Activated CD4-positive, alpha-beta T cell treated with anti-CD3 and anti-CD28 coated beads, Interleukin-2, amount 50 U/mL, for 48 hours (primary cell): ENCODE measurements around the gene SPIN1.

Experiments
- DNase-seq, 2 experiments: peaks; one replicate each; pipeline ENCODE4 v3.0.0-alpha.2; 2020

SPIN1 gene

DNA sequence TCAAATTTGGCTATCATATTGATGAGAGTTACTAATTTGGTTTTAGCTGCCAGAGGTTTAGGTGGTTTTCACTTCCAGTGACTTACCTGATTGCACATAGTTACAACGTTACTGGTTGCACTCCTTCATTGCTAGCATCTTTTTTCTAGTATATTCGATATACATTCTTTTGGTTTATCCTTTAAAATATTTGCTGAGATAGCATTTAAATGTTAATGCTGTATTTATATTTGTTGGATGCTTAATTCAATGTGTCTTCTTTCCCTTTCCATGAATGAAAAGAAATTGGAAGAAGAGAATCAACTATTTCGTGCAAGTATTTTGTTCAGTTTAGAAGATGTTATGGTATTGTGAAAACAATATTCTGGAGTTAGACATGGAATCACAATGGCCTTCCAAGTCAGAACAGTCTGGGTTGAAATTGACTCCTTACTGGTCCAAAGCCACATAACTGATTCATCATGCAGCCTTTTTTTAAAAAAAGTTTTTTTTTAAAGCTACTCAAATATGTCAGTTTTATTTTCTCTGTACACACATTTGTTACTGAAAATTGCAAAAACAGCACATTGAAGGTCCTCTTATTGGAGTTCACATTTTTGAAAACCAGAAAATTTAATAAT is 2.2 kb downstream of the SPIN1 start:
- no peak for DNase-seq

DNA sequence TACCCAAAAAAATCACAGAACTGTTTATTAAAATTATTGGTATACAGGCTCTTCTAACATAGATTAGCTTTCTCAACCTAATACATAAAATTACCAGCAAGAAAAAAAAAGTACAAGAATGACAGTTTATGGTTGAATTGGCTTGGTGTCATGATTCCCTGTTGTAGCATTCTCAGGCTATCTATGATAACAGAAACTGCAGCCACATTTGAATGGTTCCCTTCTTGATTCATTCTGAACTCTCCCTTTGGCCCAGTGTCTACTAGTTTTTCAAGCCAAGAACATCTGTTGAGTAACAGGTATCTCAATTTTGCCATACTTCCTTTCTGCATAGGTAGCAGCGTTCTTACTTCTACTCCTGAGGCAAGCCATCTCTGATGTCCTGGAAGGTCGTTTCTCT is 3.0 kb downstream of the SPIN1 start:
- DNase-seq, result no peak

DNA sequence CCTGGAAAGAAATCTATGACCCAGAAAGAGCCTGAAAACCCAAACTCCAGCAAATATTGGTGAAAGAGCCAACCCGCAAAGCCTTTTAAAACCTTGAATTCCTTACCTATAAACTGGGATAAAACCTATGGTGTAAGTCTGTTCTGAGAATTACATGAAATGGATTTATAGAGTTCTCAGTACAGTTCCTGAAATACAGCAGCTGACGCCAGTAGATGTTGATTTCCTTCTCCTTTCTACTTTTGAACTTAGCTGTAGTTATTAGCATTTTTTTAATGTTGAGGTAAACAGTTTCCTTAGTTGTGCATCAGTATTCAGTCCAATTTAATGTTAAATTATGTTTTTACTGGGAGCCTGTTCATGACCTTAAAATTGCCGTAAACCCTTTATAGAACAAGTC is 3.7 kb downstream of the SPIN1 start:
- no peak for DNase-seq

DNA sequence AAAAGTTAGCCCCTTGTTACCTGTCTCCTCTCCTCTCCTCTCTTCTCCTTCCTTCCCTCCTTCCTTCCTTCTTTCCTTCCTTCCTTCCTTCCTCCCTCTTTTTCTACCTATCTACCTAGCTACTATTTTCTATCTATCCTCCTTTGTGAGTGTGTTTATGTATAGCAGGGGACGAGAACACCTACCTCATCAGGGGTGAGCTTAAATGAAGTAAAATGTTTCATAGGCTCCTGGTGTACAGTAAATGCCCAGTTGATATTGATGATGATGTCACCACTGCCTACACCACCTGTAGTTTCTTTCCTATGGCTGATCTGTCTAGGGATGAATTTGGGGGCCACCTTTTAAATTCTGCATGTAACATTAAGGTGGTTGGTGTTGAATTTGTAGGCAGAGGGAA is 4.3 kb downstream of the SPIN1 start:
- DNase-seq, result no peak

DNA sequence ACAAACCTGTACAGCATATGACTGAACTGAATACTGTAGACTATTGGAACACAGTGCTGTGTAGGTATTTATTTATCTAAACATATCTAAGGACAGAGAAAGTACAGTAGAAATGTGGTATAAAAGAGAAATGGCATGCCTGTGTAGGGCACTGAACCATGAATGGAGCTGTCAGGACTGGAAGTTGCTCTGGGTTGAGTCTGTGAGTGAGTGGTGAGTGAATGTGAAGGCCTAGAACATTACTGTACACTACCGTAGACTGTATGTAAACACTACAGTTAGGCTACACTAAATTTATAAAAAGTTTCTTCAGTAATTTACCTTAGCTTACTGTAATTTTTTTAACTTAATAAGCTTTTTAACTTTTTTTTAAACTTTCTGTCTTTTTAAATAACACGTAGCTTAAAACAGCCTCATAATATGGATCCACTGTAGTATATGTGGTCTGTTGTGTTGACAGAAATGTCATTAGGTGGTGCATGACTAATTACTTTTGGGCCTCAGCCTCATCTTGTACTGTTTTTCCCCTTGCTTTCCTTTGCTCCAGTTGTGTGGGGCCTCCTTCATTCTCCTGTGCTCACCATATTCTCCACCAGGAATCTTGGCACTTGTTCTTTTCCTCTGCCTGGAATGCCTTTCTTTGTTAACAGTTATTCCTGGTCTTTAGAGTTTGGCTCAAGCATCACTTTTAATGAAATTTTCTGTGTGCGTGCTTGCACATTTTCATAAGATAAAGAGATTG is 8.8 kb downstream of the SPIN1 start:
- no peak for DNase-seq

DNA sequence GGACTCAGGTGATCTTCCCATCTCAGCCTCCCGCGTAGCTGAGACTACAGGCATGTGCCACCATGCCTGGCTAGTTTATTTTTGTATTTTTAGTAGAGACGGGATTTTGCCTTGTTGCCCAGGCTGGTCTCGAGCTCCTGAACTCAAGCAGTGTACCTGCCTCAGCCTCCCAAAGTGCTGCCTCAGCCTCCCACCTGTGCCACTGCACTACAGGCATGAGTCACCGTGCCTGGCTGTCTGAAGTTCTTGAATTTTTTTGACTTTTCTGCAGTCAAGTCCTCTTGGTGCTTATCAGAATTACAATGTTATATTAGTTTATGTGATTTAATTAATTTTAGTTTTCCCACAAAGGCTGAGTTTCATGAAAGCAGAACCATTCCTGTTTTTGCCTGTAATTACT is 9.8 kb downstream of the SPIN1 start:
- no peak for DNase-seq

DNA sequence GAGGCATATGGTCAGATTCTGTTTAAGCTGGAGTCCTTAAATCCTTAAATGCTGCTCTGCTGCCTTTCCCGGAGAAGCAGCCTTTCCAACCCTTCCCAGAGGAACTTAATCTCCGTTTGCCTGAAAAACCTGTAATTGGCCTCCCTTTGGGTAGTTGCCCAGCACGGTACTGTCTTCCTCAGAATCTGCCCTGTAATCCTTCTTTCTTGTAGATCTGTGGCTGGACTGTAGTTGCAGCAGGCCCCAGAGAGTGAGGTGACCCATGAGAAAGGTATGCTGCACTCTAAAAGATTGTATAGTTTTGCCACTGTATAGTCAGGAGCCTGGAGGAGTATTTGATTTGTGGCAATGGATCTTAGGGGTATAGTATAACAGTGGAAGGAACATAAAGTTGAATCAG is 11.7 kb downstream of the SPIN1 start:
- no peak for DNase-seq

DNA sequence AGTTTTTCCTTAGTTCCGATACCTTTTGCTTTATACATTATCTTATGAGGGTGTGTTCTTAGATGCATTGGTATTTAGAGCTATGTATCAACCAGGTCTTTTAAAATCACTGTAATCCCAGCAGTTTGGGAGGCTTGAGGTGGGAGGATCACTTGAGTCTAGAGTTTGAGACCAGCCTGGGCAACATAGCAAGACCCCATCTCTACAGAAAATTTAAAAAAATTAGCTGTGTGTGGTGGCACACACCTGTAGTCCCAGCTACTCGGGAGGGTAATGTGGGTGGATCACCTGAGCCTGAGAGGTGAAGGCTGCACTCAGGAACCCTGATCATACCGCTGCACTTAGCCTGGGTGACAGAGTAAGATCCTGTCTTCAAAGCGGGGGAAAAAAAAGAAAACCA is 15.1 kb downstream of the SPIN1 start:
- DNase-seq, result no peak

DNA sequence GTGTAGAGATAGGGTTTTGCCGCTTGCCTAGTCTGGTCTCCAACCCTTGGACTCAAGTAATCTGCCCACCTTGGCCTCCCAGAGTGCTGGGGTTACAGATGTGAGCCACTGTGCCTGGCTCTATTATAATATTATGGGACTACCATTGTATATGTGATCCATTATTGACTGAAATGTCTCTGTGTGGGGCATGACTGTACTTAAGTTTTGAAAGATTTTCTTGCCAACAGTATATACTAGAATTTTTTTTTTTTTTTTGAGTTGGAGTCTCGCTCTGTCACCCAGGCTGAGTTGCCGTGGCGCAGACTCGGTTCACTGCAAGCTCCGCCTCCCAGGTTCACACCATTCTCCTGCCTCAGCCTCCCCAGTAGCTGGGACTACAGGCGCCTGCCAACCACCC is 17.8 kb downstream of the SPIN1 start:
- DNase-seq, result no peak

DNA sequence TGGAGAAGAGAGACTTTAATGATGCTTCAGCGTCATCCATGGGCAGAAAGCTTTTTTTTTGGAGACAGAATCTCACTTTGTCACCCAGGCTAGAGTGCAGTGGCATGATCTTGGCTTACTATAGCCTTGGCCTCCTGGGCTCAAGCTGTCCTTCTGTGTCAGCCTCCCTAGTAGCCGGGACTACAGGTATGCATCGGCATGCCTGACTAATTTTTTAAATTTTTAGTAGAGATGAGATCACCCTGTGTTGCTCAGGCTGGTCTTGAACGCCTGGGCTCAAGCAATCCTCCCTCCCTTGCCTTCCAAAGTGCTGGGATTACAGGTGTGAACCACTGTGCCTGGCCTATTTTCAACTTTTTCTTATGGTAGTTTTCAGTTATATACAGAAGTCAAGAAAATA is 23.2 kb downstream of the SPIN1 start:
- DNase-seq, result no peak

DNA sequence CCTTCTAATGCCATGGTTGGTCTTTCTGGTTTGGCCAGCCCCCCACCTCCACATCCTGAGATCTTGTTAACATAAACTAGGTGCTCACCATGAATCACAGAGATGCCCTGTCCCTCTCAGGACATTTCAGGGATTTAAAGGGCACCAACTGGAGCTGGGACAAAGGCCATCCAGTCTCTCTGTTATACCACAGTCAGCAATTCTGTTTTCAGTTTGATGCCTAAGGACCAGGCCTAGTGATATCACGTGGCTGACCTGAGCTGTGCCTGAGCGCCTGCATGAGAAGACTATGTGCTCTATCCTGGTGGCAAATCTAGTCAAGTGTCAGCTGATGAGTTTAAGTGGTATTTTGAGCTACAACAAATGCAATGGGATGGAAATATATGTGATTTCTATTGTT is 26.1 kb downstream of the SPIN1 start:
- no peak for DNase-seq

DNA sequence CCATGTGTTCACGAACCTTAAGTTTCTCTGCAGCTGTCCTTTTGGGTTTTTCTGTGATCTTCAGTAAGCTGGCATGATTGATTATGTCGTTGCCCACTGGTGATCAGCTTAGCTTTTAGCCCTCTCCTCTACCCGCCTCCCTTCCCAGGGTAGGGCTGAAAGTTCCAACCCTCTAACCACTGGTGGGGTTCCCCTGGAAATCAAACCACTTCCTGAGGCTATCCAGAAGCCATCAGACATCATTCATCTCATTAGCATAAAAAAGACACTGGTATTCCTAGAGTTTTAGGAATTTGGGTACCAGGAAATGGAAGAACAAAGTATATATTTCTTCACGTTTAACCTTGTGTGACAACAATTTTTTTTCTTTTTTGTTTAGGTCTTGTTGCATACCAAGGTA is 29.8 kb downstream of the SPIN1 start:
- DNase-seq, result no peak

DNA sequence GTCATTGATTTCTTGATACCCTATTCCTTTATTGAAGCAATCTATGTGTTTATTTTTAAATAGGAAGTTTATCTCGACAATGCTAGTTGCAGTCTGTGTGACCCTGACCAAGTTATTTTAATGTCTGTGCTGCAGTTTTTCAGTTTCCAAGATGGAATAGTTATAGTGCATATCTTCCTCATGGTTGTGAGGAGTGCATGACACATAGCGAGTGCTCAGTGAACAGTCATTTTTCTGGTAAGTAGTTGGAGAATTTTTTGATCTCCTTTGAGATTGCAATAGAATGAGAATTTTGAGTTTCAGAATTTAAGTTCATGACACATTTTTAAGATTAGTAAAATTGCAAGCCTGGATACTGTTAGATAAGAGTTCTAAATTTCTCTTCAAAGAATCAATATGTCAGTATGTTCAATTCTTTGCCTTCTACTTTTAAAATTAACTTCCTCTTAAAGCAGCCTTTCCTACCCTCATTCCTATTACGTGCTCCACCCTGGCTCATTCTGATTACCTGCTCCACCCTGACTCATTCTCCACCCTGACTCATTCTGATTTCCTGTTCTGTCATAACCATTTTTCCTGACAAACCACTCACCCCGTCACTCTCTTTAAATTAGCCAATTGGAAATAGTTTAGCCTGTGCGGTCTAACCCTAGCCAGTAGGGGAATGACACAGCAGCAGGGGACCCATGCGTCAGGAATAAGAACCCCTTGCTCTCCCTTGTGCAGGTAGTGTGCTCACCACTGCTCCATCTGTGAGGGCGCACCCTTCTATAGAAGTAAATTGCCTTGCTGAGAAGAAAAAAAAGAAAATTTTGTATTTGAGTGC is 30.7 kb downstream of the SPIN1 start:
- peak; percentile 16 to 31 for DNase-seq

DNA sequence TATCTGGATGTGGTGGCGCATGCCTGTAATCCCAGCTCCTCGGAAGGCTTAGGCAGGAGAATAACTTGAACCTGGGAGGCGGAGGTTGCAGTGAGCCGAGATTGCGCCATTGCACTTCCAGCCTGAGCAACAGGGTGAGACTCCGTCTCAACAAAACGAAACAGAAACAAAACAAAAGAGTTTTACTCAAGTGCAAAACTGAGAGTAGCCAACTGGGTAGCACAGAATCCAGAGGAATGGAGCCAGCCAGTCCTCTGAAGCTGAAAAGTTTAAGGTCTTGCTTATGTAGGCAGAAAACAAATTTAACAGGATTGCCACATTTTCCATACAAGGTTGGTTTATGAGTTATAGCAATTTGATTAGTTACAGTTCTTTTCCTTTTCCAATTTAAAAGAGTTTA is 32.0 kb downstream of the SPIN1 start:
- no peak for DNase-seq

DNA sequence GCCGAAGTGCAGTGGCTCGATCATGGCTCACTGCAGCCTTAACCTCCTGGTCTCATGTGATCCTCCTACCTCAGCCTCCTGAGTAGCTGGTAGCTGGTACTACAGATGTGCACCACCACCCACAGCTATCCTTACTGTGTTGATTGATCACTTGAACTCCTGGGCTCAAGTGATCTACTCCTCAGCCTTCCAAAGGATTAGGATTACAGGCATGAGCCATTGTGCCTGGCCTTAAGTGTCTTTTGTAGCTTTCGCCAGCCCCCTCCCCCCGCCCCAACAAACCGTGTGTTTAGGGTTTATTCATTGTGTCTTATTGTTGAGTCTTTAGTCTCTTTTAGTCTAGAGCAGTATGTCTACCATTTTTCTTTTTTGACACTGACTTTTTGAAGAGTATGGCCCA is 33.1 kb downstream of the SPIN1 start:
- DNase-seq, result no peak

DNA sequence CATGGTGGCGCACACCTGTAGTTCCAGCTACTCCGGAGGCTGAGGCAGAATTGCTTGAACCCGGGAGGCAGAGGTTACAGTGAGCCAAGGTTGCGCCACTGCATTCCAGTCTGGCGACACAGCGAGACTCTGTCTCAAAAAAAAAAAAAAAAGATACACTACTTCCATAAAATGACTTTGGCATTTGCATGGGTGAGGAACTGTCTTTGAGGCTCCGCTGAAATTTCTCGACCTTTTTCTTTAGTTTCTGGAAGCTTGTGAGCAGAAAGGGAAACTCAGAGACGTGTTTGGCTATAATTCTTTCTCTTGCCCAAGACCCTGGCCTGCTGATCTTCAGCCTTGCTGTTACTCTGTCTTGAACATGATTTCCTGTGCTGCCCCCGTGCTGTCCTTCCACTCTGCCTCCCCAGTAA is 37.3 kb downstream of the SPIN1 start:
- no peak for DNase-seq

DNA sequence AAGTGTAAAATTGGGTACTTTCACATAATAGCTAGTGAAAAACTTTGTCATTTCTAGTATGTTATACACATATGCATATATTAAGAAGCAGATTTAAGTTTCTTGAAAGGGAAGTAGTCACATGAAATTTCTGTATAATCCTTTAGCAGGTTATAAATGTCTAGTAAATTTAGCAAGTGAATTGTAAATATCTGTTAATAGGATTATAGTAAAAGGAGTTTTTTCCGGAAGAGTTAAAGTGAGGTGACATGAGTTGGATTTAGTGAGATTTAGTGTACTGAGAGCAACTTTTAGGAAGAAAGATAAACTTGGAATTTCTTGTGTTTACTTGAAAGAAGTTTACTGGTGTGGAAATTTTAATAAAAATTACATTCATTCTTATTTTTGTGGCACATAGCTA is 38.4 kb downstream of the SPIN1 start:
- no peak for DNase-seq

DNA sequence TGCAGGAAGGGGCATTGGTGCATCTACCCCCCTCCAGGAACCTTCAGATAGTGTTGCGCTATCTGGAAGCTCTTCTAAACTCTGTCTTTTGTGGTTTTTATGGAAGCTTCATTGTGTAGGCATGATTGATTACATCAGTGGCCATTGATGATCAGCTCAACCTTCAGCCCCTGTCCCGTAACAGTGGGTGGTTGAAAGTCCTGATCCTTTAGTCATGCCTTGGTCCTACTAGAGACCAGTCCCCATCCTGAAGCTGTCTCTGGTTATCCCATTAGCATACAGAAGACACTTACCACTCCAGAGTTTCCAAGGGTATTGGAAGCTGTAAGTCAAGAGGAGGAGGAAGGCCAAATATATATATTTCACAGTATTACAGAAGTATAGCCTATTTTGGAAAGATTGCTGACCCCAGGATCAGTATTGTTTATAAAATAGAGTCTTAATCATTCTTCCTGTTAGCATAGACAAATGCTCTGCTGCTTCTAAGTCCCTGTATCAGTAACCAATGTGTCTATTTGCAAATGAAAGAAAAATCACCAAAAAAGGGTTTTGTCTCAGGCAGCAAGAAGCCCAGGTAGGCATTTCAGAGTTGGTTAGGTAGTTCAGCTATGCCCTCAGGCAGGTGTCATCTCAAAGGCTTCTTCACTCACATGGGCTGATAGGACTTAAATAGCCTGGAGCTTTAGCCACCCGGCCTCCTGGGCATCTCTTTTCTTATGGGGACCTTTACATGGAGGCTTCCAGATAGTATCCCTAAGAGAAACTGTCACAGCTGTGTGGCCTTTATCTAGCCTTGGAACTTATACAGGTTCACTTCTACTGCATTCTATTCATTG is 41.6 kb downstream of the SPIN1 start:
- no peak for DNase-seq

DNA sequence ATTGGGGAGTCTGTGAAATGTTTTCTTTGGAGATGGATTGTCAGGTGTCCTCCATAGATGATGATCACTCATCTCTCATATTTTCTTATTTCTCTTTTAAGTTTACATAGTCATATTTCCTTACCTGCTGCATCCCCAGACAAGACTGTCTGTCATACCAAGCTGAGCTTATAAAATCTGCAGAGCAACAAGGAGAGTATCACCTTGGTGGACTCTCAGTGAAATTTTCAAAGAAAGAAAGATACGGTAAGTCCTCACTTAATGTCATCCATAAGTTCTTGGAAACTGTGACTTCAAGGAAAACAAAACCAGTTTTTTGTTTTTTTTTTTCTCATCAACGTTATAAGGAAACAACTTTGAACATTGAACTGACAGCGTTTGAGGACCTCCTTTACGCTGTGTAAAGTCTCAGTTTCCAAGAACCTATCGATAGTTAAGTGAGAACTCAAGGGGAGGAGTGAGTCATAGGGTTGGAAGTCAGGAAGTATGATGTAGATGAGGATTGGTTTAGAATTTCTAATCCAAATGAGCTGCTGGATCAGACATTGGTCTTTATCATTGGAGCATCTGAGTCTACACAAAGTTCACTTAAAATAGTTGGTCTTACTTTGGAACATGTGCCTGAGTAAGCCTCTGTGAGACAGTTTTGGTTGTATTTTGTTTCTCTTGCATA is 45.5 kb downstream of the SPIN1 start:
- DNase-seq, result no peak

DNA sequence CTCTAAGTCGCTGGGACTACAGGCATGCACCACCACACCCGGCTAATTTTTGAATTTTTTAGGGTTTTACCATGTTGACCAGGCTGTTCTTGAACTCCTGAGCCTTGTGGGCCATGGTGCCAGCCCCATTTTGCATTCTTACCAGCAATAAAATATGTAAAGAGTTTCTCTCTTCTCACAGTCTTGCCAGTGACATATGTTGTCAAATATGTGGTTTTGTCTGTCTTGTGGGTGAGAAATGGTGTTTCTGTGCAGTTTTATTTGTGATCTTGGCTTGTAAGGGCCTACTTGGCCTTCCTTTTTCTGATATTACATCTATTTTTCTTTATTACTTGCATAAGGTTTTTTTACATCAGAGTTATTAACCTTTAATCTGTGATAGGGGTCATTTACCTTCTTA is 47.1 kb downstream of the SPIN1 start:
- no peak for DNase-seq

DNA sequence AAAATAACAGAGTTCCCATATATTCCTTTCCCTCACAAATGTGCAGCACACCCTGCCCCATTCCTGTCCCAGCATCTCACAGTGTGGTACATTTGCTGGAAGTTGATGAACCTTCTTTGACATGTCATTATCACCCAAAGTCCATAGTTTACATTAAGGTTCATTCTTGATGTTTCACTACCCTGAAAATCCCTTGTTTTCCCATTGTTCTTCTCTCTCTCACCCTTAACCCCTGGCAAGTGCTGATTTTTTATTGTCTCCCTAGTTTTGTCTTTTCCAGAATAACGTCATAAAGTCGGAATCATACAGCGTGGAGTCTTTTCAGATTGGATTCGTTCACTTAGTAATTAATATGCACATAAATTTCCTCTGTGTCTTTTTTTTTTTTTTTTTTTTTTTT is 48.1 kb downstream of the SPIN1 start:
- DNase-seq, result no peak
